Measurements from ENCODE around the gene PRELID1. TPM values are rescaled to one million over a fixed set of nuclear protein-coding genes. Genes with fewer than 3 reads are reported as not detected.

The PRELID1 gene
- total and polyA plus RNA-seq, 2 donors (not counting 3 experiments of a cell fraction or from before 2014, with no cell fraction given) = 201 to 293 TPM

- ChIA-PET CTCF (interaction anchor here (1.0 to 1.1 kb wide), 2 partner anchors 17 to 159 kb away, joined by 3 to 4 read pairs; no protein-coding TSS in a partner anchor), POLR2A (no interaction called here)
- Histone ChIP-seq H3K36me3 (ENCODE audit: control insufficient read depth in 2 of 2, extremely low read depth in 1 of 2, insufficient read depth in 2 of 2, low read length in 2 of 2) (peaks cover 13 to 23% of the 10 kb centered on the region in 2 experiments), H4K20me1 (replicated peaks; ENCODE audit: control insufficient read depth, extremely low read depth, insufficient read depth, low read length) (no peaks in the 10 kb centered on the region), H3K27me3 (ENCODE audit: control insufficient read depth in 2 of 2, insufficient read depth in 2 of 2, low read length in 2 of 2) (no peaks in the 10 kb centered on the region), H2AFZ (ENCODE audit: low read depth, low read length) (no peak overlapping the region), H3K9ac (replicated peaks; ENCODE audit: extremely low read depth, insufficient read depth, low read length) (no peak overlapping the region), H3K9me3 (replicated peaks; ENCODE audit: control insufficient read depth, insufficient read depth, low read length) (no peaks in the 10 kb centered on the region), H3K4me2 (ENCODE audit: insufficient read depth, low read length) (no peak overlapping the region), H3K4me1 (ENCODE audit: control insufficient read depth, extremely low read depth, insufficient read depth, low read length) (no peaks in the 10 kb centered on the region), H3K4me3 (replicated peaks in 1 of 3; ENCODE audit: insufficient read depth in 1 of 3, low read depth in 1 of 3, low read length in 3 of 3) (no peak overlapping the region), H3K79me2 (ENCODE audit: control insufficient read depth, insufficient read depth, low read length) (no peaks in the 10 kb centered on the region), H3K9me1 (replicated peaks; ENCODE audit: control insufficient read depth, extremely low read depth, insufficient read depth, low read length) (no peaks in the 10 kb centered on the region), H3K27ac (ENCODE audit: insufficient read depth, low read depth, low read length) (no peak overlapping the region)
- intact Hi-C loops (cut with micrococcal nuclease) = no loop called here
- FAIRE-seq (no peak), DNase-seq (ENCODE audit: low read depth, low spot score) (no peak)
- BruUV-seq (replicated peaks) = no TSS peak
- TF ChIP-seq CTCF (IDR thresholded peaks at IDR 0.05; ENCODE audit: extremely low read depth in 1 of 2, insufficient read depth in 1 of 2, low read depth in 1 of 2, low read length in 2 of 2) (no peak), POLR2AphosphoS5 (IDR thresholded peaks at IDR 0.05; ENCODE audit: insufficient read depth, low read depth, low read length) (no peak), GATA2 (IDR thresholded peaks at IDR 0.05; ENCODE audit: insufficient read depth, insufficient read length, low read depth, low read length) (no peak), MYC (IDR thresholded peaks at IDR 0.05; ENCODE audit: low read depth, low read length) (no peak), EZH2 (IDR thresholded peaks at IDR 0.05; ENCODE audit: borderline replicate concordance, low read depth, low read length, severe bottlenecking) (no peak), POLR2A (IDR thresholded peaks at IDR 0.05; ENCODE audit: low read depth, low read length) (no peak), JUN (IDR thresholded peaks at IDR 0.05; ENCODE audit: borderline replicate concordance, insufficient read depth, insufficient read length, low read depth) (no peak), FOS (IDR thresholded peaks at IDR 0.05; ENCODE audit: borderline replicate concordance, insufficient read depth, low read length) (no peak)
- TF ChIP-seq, protein P1, sequence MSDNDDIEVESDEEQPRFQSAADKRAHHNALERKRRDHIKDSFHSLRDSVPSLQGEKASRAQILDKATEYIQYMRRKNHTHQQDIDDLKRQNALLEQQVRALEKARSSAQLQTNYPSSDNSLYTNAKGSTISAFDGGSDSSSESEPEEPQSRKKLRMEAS (IDR thresholded peaks at IDR 0.05; ENCODE audit: insufficient read depth, insufficient read length) = no peak
- dilution Hi-C loops (cut with MboI; ENCODE audit: extremely low pct_ligation_motif_present, low sequenced_read_pairs) = no loop called here
Measured at GRCh38 chr5:177271113-177271512, 32.5 kb upstream of the PRELID1 start.
